Activated T-cell treated with anti-CD3 and anti-CD28 coated beads, Interleukin-2, amount 50 U/mL, for 24 hours (primary cell): Measurements from ENCODE around the gene AQP5.

ENCODE experiments used
- DNase-seq: peaks from one replicate; pipeline ENCODE4 v3.0.0-alpha.2; 2020
- H3K27ac Mint-ChIP-seq: 2 replicates; pipeline ENCODE4 v1.8.0; 2020; ENCODE audit warnings: mild to moderate bottlenecking, mixed read lengths
- H3K27me3 Mint-ChIP-seq: 2 replicates; pipeline ENCODE4 v1.8.0; 2020; ENCODE audit warnings: mixed read lengths
- H3K36me3 Mint-ChIP-seq: 2 replicates; pipeline ENCODE4 v1.8.0; 2020; ENCODE audit warnings: low read depth, mixed read lengths
- H3K4me1 Mint-ChIP-seq: 2 replicates; pipeline ENCODE4 v1.8.0; 2020; ENCODE audit warnings: low read depth, mixed read lengths
- H3K4me3 Mint-ChIP-seq: 2 replicates; pipeline ENCODE4 v1.8.0; 2020; ENCODE audit warnings: mild to moderate bottlenecking, moderate library complexity, mixed read lengths
- H3K9me3 Mint-ChIP-seq: 2 replicates; pipeline ENCODE4 v1.8.0; 2020; ENCODE audit warnings: mixed read lengths

AQP5 gene

GRCh38 chr12:49961111-49961922, at the start of gene AQP5:
TSS of gene AQP5 (plus strand) at chr12:49961872. CDS start at chr12:49962018, 146 bp downstream.
- H3K4me3 Mint-ChIP-seq: no peak within 1 kb of the TSS
- H3K9me3 Mint-ChIP-seq: no peaks in the 10 kb centered on the region
- peaks cover 7% of the 10 kb centered on the region for H3K4me1 Mint-ChIP-seq
- peaks cover 86% of the 10 kb centered on the region for H3K27me3 Mint-ChIP-seq
- no peak within 1 kb of the TSS for H3K27ac Mint-ChIP-seq
- no peaks in the 10 kb centered on the region for H3K36me3 Mint-ChIP-seq
- DNase-seq: no peak

- no peak for DNase-seq
- no peaks in the 10 kb centered on the region for H3K36me3 Mint-ChIP-seq
- peaks cover 8% of the 10 kb centered on the region for H3K27me3 Mint-ChIP-seq
- no peak overlapping the region for H3K27ac Mint-ChIP-seq
- H3K4me3 Mint-ChIP-seq: no peak overlapping the region
- H3K9me3 Mint-ChIP-seq: no peaks in the 10 kb centered on the region
- no peaks in the 10 kb centered on the region for H3K4me1 Mint-ChIP-seq
Measured at GRCh38 chr12:49912345-49913255, 49.1 kb upstream of the AQP5 start.

- Mint-ChIP-seq H3K36me3 (no peaks in the 10 kb centered on the region), H3K27ac (no peak overlapping the region), H3K4me1 (no peaks in the 10 kb centered on the region), H3K9me3 (no peaks in the 10 kb centered on the region), H3K27me3 (peaks cover 8% of the 10 kb centered on the region), H3K4me3 (no peak overlapping the region)
- DNase-seq: no peak
Measured at GRCh38 chr12:49916129-49916919, 45.3 kb upstream of the AQP5 start.

GRCh38 chr12:49917166-49917787, 44.4 kb upstream of the AQP5 start:
- Mint-ChIP-seq H3K9me3 (no peaks in the 10 kb centered on the region), H3K4me3 (no peak overlapping the region), H3K36me3 (no peaks in the 10 kb centered on the region), H3K27ac (no peak overlapping the region), H3K4me1 (no peaks in the 10 kb centered on the region), H3K27me3 (peaks cover 8% of the 10 kb centered on the region)
- no peak for DNase-seq

- no peak for DNase-seq
- Mint-ChIP-seq H3K27me3 (peaks cover 8% of the 10 kb centered on the region), H3K4me1 (no peaks in the 10 kb centered on the region), H3K4me3 (no peak overlapping the region), H3K36me3 (no peaks in the 10 kb centered on the region), H3K27ac (no peak overlapping the region), H3K9me3 (no peaks in the 10 kb centered on the region)
Measured at GRCh38 chr12:49917788-49918173, 43.9 kb upstream of the AQP5 start.

GRCh38 chr12:49920241-49920914, 41.3 kb upstream of the AQP5 start:
- H3K9me3 Mint-ChIP-seq: no peaks in the 10 kb centered on the region
- no peak overlapping the region for H3K27ac Mint-ChIP-seq
- H3K4me1 Mint-ChIP-seq: no peaks in the 10 kb centered on the region
- no peaks in the 10 kb centered on the region for H3K36me3 Mint-ChIP-seq
- H3K4me3 Mint-ChIP-seq: no peak overlapping the region
- peaks cover 5% of the 10 kb centered on the region for H3K27me3 Mint-ChIP-seq
- DNase-seq: no peak

GRCh38 chr12:49920915-49921286, 40.8 kb upstream of the AQP5 start:
- no peak for DNase-seq
- peaks cover 5% of the 10 kb centered on the region for H3K27me3 Mint-ChIP-seq
- H3K27ac Mint-ChIP-seq: no peak overlapping the region
- H3K9me3 Mint-ChIP-seq: no peaks in the 10 kb centered on the region
- no peaks in the 10 kb centered on the region for H3K36me3 Mint-ChIP-seq
- H3K4me1 Mint-ChIP-seq: no peaks in the 10 kb centered on the region
- H3K4me3 Mint-ChIP-seq: no peak overlapping the region

- H3K9me3 Mint-ChIP-seq: no peaks in the 10 kb centered on the region
- no peak for DNase-seq
- no peaks in the 10 kb centered on the region for H3K36me3 Mint-ChIP-seq
- H3K4me3 Mint-ChIP-seq: no peak overlapping the region
- no peak overlapping the region for H3K27ac Mint-ChIP-seq
- peaks cover 2% of the 10 kb centered on the region for H3K4me1 Mint-ChIP-seq
- peaks cover 5% of the 10 kb centered on the region for H3K27me3 Mint-ChIP-seq
Measured at GRCh38 chr12:49921299-49921698, 40.4 kb upstream of the AQP5 start.

GRCh38 chr12:49921936-49922335, 39.7 kb upstream of the AQP5 start:
- Mint-ChIP-seq H3K27ac (no peak overlapping the region), H3K4me1 (peaks cover 2% of the 10 kb centered on the region), H3K4me3 (no peak overlapping the region), H3K27me3 (peaks cover 4% of the 10 kb centered on the region), H3K36me3 (no peaks in the 10 kb centered on the region), H3K9me3 (no peaks in the 10 kb centered on the region)
- DNase-seq: peak; percentile 26

GRCh38 chr12:49922349-49923034, 39.2 kb upstream of the AQP5 start:
- H3K9me3 Mint-ChIP-seq: no peaks in the 10 kb centered on the region
- H3K4me1 Mint-ChIP-seq: peaks cover 2% of the 10 kb centered on the region
- H3K4me3 Mint-ChIP-seq: no peak overlapping the region
- no peak for DNase-seq
- no peaks in the 10 kb centered on the region for H3K36me3 Mint-ChIP-seq
- no peaks in the 10 kb centered on the region for H3K27me3 Mint-ChIP-seq
- no peak overlapping the region for H3K27ac Mint-ChIP-seq

- no peaks in the 10 kb centered on the region for H3K9me3 Mint-ChIP-seq
Measured at GRCh38 chr12:49923035-49923644, 38.5 kb upstream of the AQP5 start.

GRCh38 chr12:49923880-49924556, 37.7 kb upstream of the AQP5 start:
- Mint-ChIP-seq H3K4me1 (peaks cover 2% of the 10 kb centered on the region), H3K4me3 (no peak overlapping the region), H3K36me3 (no peaks in the 10 kb centered on the region), H3K27ac (no peak overlapping the region), H3K27me3 (no peaks in the 10 kb centered on the region), H3K9me3 (no peaks in the 10 kb centered on the region)
- DNase-seq: peak; percentile 5

More at GRCh38 chr12:49923035-49923644, 38.5 kb upstream of the AQP5 start:
- H3K27ac Mint-ChIP-seq: no peak overlapping the region
- no peak overlapping the region for H3K4me3 Mint-ChIP-seq
- no peak for DNase-seq
- H3K36me3 Mint-ChIP-seq: no peaks in the 10 kb centered on the region
- H3K27me3 Mint-ChIP-seq: no peaks in the 10 kb centered on the region
- peaks cover 2% of the 10 kb centered on the region for H3K4me1 Mint-ChIP-seq
